BE2C (cell line): ENCODE data around the gene CBX4.

Source experiments
- DNase-seq: peaks from one replicate; pipeline ENCODE4 v3.0.0-alpha.2; 2020
- H3K27me3 ChIP-seq: fragments of 250-450 bp; sonication (Bioruptor Pico); 2 replicates; pipeline ENCODE4 v1.5.1; 2020; ENCODE audit warnings: mild to moderate bottlenecking
- H3K36me3 ChIP-seq: fragments of 250-450 bp; sonication (Bioruptor Pico); 2 replicates; pipeline ENCODE4 v1.5.1; 2020; ENCODE audit warnings: mild to moderate bottlenecking
- H3K4me1 ChIP-seq: fragments of 250-450 bp; sonication (Bioruptor Pico); 2 replicates; pipeline ENCODE4 v1.5.1; 2020
- H3K4me3 ChIP-seq: 2 replicates; pipeline ENCODE4 v1.5.1; 2011; ENCODE audit warnings: low read depth, low read length
- H3K9me3 ChIP-seq: fragments of 250-450 bp; sonication (Bioruptor Pico); 2 replicates; pipeline ENCODE4 v1.5.1; 2020
- TF ChIP-seq, protein P1 (sequence below): IDR thresholded peaks from 2 replicates; pipeline ENCODE4 v1.5.1; 2012; ENCODE audit warnings: mild to moderate bottlenecking, low read depth, low read length

The CBX4 gene

DNA sequence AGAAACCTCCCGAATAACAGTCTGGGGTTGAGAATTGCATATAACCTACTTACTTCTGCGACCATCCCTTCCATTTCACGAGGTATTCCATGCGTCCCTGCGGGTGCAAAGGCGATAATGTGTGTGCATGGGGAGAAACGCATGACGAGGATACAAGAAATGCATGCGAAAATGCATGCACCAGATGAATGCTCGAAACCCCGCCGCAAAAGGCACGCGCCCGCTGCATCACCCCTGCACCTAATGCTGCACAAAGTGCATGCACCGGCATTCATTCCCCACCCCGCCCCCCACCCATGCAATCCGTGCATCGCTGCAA, 42.8 kb downstream of the CBX4 start:
- H3K27me3 ChIP-seq, result peaks cover 5% of the 10 kb centered on the region
- H3K9me3 ChIP-seq, result no peaks in the 10 kb centered on the region
- peak overlapping the region; percentile 71 for H3K4me3 ChIP-seq
- H3K36me3 ChIP-seq, result peaks cover 19% of the 10 kb centered on the region
- DNase-seq, result no peak
- peaks cover 23% of the 10 kb centered on the region for H3K4me1 ChIP-seq
- TF ChIP-seq, protein P1, sequence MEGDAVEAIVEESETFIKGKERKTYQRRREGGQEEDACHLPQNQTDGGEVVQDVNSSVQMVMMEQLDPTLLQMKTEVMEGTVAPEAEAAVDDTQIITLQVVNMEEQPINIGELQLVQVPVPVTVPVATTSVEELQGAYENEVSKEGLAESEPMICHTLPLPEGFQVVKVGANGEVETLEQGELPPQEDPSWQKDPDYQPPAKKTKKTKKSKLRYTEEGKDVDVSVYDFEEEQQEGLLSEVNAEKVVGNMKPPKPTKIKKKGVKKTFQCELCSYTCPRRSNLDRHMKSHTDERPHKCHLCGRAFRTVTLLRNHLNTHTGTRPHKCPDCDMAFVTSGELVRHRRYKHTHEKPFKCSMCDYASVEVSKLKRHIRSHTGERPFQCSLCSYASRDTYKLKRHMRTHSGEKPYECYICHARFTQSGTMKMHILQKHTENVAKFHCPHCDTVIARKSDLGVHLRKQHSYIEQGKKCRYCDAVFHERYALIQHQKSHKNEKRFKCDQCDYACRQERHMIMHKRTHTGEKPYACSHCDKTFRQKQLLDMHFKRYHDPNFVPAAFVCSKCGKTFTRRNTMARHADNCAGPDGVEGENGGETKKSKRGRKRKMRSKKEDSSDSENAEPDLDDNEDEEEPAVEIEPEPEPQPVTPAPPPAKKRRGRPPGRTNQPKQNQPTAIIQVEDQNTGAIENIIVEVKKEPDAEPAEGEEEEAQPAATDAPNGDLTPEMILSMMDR, result no peak

GRCh38 chr17:79795795-79796443, 43.3 kb downstream of the CBX4 start:
- H3K27me3 ChIP-seq, result peaks cover 10% of the 10 kb centered on the region
- DNase-seq, result no peak
- TF ChIP-seq, protein P1, result no peak
- H3K4me1 ChIP-seq, result peaks cover 25% of the 10 kb centered on the region
- no peaks in the 10 kb centered on the region for H3K9me3 ChIP-seq
- H3K36me3 ChIP-seq, result peaks cover 19% of the 10 kb centered on the region
- H3K4me3 ChIP-seq, result peak overlapping the region; percentile 71

GRCh38 chr17:79794659-79795511, 44.4 kb downstream of the CBX4 start:
- no peaks in the 10 kb centered on the region for H3K9me3 ChIP-seq
- peaks cover 24% of the 10 kb centered on the region for H3K4me1 ChIP-seq
- no peak overlapping the region for H3K4me3 ChIP-seq
- TF ChIP-seq, protein P1, result no peak
- peaks cover 20% of the 10 kb centered on the region for H3K27me3 ChIP-seq
- peaks cover 19% of the 10 kb centered on the region for H3K36me3 ChIP-seq
- no peak for DNase-seq

DNA sequence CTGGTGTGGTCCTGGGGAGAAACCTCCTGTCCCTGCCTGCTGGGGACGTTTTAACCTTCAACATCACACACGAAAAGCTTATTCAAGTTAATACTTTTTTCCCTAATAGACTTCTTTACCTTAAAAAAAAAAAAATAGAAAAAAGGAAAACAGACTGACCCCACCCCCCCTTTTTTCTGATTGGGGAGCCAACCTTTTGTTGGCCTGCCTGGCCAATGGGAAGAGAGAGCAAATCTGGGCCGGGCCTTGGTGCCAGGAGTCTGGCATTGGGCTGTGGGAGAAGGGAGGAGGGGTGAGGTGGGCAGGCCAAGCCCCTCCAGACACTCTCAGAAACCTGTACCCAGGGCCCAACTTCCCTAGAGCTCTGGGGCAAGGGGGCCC, 45.3 kb downstream of the CBX4 start:
- peak; percentile 71 for DNase-seq
- Histone ChIP-seq H3K4me1 (peaks cover 22% of the 10 kb centered on the region), H3K36me3 (peaks cover 19% of the 10 kb centered on the region), H3K27me3 (peaks cover 20% of the 10 kb centered on the region), H3K4me3 (no peak overlapping the region), H3K9me3 (no peaks in the 10 kb centered on the region)
- TF ChIP-seq, protein P1, result no peak

DNA sequence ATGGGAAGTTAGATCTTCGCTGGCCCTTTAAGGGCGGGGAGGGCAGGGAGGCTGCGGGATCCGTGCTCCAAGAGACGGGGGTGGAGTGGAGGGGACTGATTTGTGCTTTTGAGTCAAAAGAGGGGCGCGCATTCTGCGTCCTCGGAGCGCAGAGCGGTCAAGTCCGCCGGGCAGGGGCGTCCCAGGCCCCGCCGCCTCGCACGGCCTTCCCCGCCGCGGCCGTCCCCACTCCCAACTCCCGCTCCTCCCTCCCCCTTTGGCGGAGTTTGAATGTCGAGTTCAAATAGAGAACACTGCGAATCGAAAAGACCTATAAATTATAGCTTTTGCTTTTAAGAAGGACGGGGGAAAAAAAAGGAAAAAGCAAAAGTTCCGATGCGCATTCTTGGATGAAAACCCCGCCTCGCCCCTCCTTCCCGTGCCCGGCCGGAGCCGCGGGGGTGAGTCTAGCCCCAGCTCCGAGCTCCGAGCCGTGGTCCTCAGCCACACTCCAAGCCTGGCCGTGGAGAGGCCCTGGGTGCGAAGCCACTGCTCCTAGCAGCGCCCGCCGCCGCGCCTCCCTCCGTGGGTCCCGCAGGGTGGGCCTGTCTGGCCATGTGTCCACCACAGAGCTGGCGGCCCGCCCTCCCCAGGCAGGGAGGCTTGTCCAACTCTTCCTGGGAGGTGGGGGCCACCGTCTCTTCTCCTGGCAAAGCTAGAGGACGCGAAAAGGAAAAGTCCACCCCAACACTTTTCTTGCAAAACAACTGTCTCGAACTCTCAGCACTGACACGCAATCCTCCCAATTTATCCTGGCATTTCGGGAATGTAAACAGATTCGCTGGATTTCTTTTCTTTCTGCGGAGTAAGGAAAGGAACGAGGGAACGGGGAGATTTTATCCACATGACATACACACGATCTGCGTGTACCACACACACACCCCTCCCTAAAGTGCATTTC, 46.0 kb downstream of the CBX4 start:
- TF ChIP-seq, protein P1, result no peak
- no peak overlapping the region for H3K4me3 ChIP-seq
- H3K36me3 ChIP-seq, result peaks cover 19% of the 10 kb centered on the region
- H3K4me1 ChIP-seq, result peaks cover 19% of the 10 kb centered on the region
- H3K27me3 ChIP-seq, result peaks cover 20% of the 10 kb centered on the region
- no peak for DNase-seq
- no peaks in the 10 kb centered on the region for H3K9me3 ChIP-seq
